H1 (cell line): ENCODE measurements around the gene ZYG11B. TPM values are rescaled to one million over a fixed set of nuclear protein-coding genes. Genes with fewer than 3 reads are reported as not detected.
"Not testable (repeated sequence)": the region's sequence is repeated elsewhere in the genome, so short reads cannot be mapped to it uniquely, and the experiment has no call there.

Experiments used
- CTCF ChIA-PET: fragments of 300-600 bp; sonication (Branson Sonifier 250); formaldehyde crosslinking; loops from one replicate; lab custom pipeline; 2021; ENCODE audit not compliant: partially characterized antibody; lab: Charles Lee
- POLR2A ChIA-PET: fragments of 300-600 bp; sonication (Branson Sonifier 250); formaldehyde crosslinking; loops from one replicate; lab custom pipeline; 2021; ENCODE audit warnings: inconsistent platforms; ENCODE audit not compliant: partially characterized antibody; lab: Charles Lee
- DNase-seq, 2 experiments: peaks; one replicate each; pipeline versions ENCODE4 v3.0.0 to v3.0.0-alpha.2; 2010 to 2022; ENCODE audit warnings: low spot score in 2 of 2, low read depth in 1 of 2, mixed read lengths in 1 of 2
- FAIRE-seq: peaks from 2 replicates; lab custom pipeline; 2011; peaks lifted over from hg19 to GRCh38; lab: Jason Lieb, UNC
- H2AFZ ChIP-seq: 2 replicates; pipeline ENCODE4 v1.8.1; 2012; ENCODE audit warnings: low read length, inconsistent platforms
- H2AK5ac ChIP-seq: 2 replicates; pipeline ENCODE4 v1.6.1; 2013; ENCODE audit warnings: low read depth, low read length
- H2BK120ac ChIP-seq: replicated peaks from 2 replicates; pipeline ENCODE3; 2013; ENCODE audit warnings: low read depth, low read length, inconsistent platforms
- H2BK12ac ChIP-seq: 2 replicates; pipeline ENCODE4 v1.6.1; 2013; ENCODE audit warnings: low read depth, low read length
- H2BK15ac ChIP-seq: 2 replicates; pipeline ENCODE4 v1.6.1; 2013; ENCODE audit warnings: low read length
- H2BK20ac ChIP-seq: 2 replicates; pipeline ENCODE4 v1.6.1; 2013; ENCODE audit warnings: low read length
- H2BK5ac ChIP-seq: 2 replicates; pipeline ENCODE4 v1.6.1; 2013; ENCODE audit warnings: low read depth, low read length
- H3K14ac ChIP-seq: 2 replicates; pipeline ENCODE4 v1.6.1; 2013; ENCODE audit warnings: inconsistent platforms; ENCODE audit not compliant: insufficient read length
- H3K18ac ChIP-seq: 2 replicates; pipeline ENCODE4 v1.6.1; 2013; ENCODE audit warnings: low read length; ENCODE audit errors: extremely low read depth
- H3K23ac ChIP-seq: 2 replicates; pipeline ENCODE4 v1.6.1; 2013; ENCODE audit warnings: inconsistent platforms; ENCODE audit not compliant: insufficient read length
- H3K23me2 ChIP-seq: 2 replicates; pipeline ENCODE4 v1.6.1; 2013; ENCODE audit warnings: low read depth, low read length
- H3K27ac ChIP-seq: 2 replicates; pipeline ENCODE4 v1.6.1; 2011; ENCODE audit warnings: low read depth, low read length, inconsistent platforms
- H3K27me3 ChIP-seq, 4 experiments: replicated peaks in 1 of 4; 1 replicate in 1 of 4; 2 replicates in 3 of 4; pipeline versions ENCODE4 v1.6.1 to v1.8.1; 2011 to 2013; ENCODE audit warnings: low read length in 3 of 4, mild to moderate bottlenecking in 3 of 4, inconsistent platforms in 2 of 4, mixed read lengths in 2 of 4, moderate library complexity in 1 of 4; ENCODE audit not compliant: control insufficient read depth in 3 of 4, insufficient read depth in 3 of 4; ENCODE audit errors: extremely low read depth in 1 of 4
- H3K36me3 ChIP-seq, 4 experiments: 2 replicates each; pipeline versions ENCODE4 v1.6.1 to v1.8.1; 2011 to 2013; ENCODE audit warnings: mild to moderate bottlenecking in 4 of 4, low read length in 3 of 4, moderate library complexity in 2 of 4, control low read depth in 1 of 4, inconsistent platforms in 1 of 4; ENCODE audit not compliant: insufficient read depth in 4 of 4, control insufficient read depth in 2 of 4
- H3K4ac ChIP-seq: replicated peaks from 2 replicates; pipeline ENCODE3; 2013; ENCODE audit warnings: low read length, low read depth, mixed read lengths, inconsistent platforms; ENCODE audit not compliant: insufficient read length
- H3K4me1 ChIP-seq, 4 experiments: replicated peaks in 1 of 4; 1 replicate in 1 of 4; 2 replicates in 3 of 4; pipeline versions ENCODE4 v1.6.1 to v1.8.1; 2011 to 2013; ENCODE audit warnings: low read length in 3 of 4, inconsistent platforms in 2 of 4, mixed read lengths in 1 of 4; ENCODE audit not compliant: insufficient read depth in 4 of 4, control insufficient read depth in 3 of 4
- H3K4me2 ChIP-seq, 2 experiments: 2 replicates each; pipeline versions ENCODE4 v1.6.1 to v1.8.1; 2011 to 2013; ENCODE audit warnings: low read depth in 2 of 2, low read length in 2 of 2, control low read depth in 1 of 2, inconsistent platforms in 1 of 2, mild to moderate bottlenecking in 1 of 2; ENCODE audit not compliant: insufficient read depth in 1 of 2
- H3K4me3 ChIP-seq, 4 experiments: fragments of 200-600, 300-600 bp in 1 of 4; sonication (generic), shearing (Covaris generic), sonication (Bioruptor Twin) in 1 of 4; 2 replicates each; pipeline versions ENCODE4 v1.5.1 to v1.8.1; 2011 to 2016; ENCODE audit warnings: low read length in 4 of 4, low read depth in 3 of 4, control low read depth in 2 of 4, inconsistent platforms in 2 of 4, mild to moderate bottlenecking in 2 of 4, mixed read lengths in 1 of 4, moderate library complexity in 1 of 4; ENCODE audit not compliant: insufficient read depth in 2 of 4; ENCODE audit errors: extremely low read depth in 1 of 4
- H3K56ac ChIP-seq: replicated peaks from 2 replicates; pipeline ENCODE3; 2013; ENCODE audit warnings: low read depth, mild to moderate bottlenecking, mixed read lengths, low read length, inconsistent platforms; ENCODE audit not compliant: insufficient read length
- H3K79me1 ChIP-seq: 2 replicates; pipeline ENCODE4 v1.6.1; 2013; ENCODE audit warnings: low read depth, low read length, control low read depth
- H3K79me2 ChIP-seq, 2 experiments: 2 replicates each; pipeline versions ENCODE4 v1.6.1 to v1.8.1; 2012 to 2013; ENCODE audit warnings: low read length in 2 of 2, mild to moderate bottlenecking in 2 of 2, inconsistent platforms in 1 of 2; ENCODE audit not compliant: insufficient read depth in 2 of 2, control insufficient read depth in 1 of 2
- H3K9ac ChIP-seq, 4 experiments: replicated peaks in 1 of 4; 1 replicate in 1 of 4; 2 replicates in 3 of 4; pipeline versions ENCODE4 v1.6.1 to v1.8.1; 2011 to 2013; ENCODE audit warnings: low read depth in 3 of 4, low read length in 3 of 4, control low read depth in 2 of 4, mild to moderate bottlenecking in 2 of 4, moderate library complexity in 2 of 4, inconsistent platforms in 1 of 4; ENCODE audit errors: extremely low read depth in 1 of 4
- H3K9me3 ChIP-seq, 2 experiments: 2 replicates each; pipeline versions ENCODE4 v1.6.1 to v1.8.1; 2012 to 2013; ENCODE audit warnings: mild to moderate bottlenecking in 2 of 2, moderate library complexity in 2 of 2, control low read depth in 1 of 2, inconsistent platforms in 1 of 2, low read depth in 1 of 2, low read length in 1 of 2, mixed read lengths in 1 of 2; ENCODE audit not compliant: insufficient read depth in 2 of 2
- H4K20me1 ChIP-seq, 2 experiments: replicated peaks in 1 of 2; 2 replicates each; pipeline versions ENCODE3 to v1.8.1; 2011 to 2013; ENCODE audit warnings: inconsistent platforms in 2 of 2, low read length in 2 of 2, mild to moderate bottlenecking in 1 of 2; ENCODE audit not compliant: insufficient read depth in 2 of 2, control insufficient read depth in 1 of 2
- H4K5ac ChIP-seq: 2 replicates; pipeline ENCODE4 v1.6.1; 2013; ENCODE audit warnings: low read length, low read depth, mixed read lengths, inconsistent platforms; ENCODE audit not compliant: insufficient read length
- H4K8ac ChIP-seq: 2 replicates; pipeline ENCODE4 v1.8.0; 2013; ENCODE audit warnings: mild to moderate bottlenecking, moderate library complexity, low read length, inconsistent platforms; ENCODE audit not compliant: insufficient read depth; ENCODE audit errors: extremely low read depth
- H4K91ac ChIP-seq: replicated peaks from 2 replicates; pipeline ENCODE3; 2013; ENCODE audit warnings: low read length, mixed read lengths, inconsistent platforms; ENCODE audit not compliant: insufficient read length
- WGBS, 2 experiments: shearing (Covaris generic) in 1 of 2; methylation state at CpG; one replicate each; pipeline versions ENCODE4 v1.1.6 to v1.1.7; 2013 to 2015; ENCODE audit warnings: low lambda C conversion rate in 2 of 2, mixed read lengths in 2 of 2, inconsistent platforms in 1 of 2, low coverage in 1 of 2, missing lambda C conversion rate in 1 of 2; ENCODE audit not compliant: insufficient replicate concordance in 2 of 2, insufficient coverage in 1 of 2, insufficient read length in 1 of 2; ENCODE audit errors: extremely low coverage in 1 of 2, missing lambda C conversion rate in 1 of 2; 5-methylcytosine and 5-hydroxymethylcytosine counted together
- polyA plus RNA-seq, 7 experiments: library from polyadenylated mRNA; depleted of rRNA in 3 of 7; stranded (reverse) in 5 of 7; unstranded in 2 of 7; fragments of >200 nt in 5 of 7; fragments of 200-250 nt in 2 of 7; gene quantifications; 1 replicate in 5 of 7; 2 replicates in 1 of 7; 4 replicates in 1 of 7; pipeline versions ENCODE4 v1.2.1 to v1.2.3, GENCODE V29; 2011 to 2013; ENCODE audit warnings: missing spikeins in 2 of 7, mixed read lengths in 2 of 7
- total RNA-seq: library from RNA; stranded (reverse); fragmentation: NEBNext Ultra II Directional; extraction: Animal tissue kit (Norgen Biotek cat#: 25700); gene quantifications from 2 replicates; pipeline ENCODE4 v1.2.1, GENCODE V29; 2021

Gene ZYG11B
- total and polyA plus RNA-seq, 2 of the 8 experiments (the other 6 are each of a cell fraction or from before 2014, with no cell fraction given), result 4.4 to 20.9 TPM

DNA sequence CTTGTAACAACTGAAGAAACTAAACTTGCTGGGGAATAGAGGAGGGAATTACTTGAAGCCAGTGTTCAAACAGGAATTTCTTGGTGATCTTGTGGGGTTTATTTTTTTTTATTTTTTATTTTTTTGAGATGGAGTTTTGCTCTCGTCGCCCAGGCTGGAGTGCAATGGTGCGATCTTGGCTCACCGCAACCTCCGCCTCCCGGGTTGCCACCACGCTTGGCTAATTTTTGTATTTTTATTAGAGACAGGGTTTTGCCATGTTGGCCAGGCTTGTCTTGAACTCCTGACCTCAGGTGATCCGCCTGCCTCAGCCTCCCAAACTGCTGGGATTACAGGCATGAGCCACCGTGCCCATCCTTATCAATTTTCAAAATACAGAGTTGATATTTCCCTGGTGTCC lies 23.2 kb downstream of the ZYG11B start:
- H3K4me2 ChIP-seq, H4K91ac ChIP-seq, H3K9me3 ChIP-seq, H2BK12ac ChIP-seq, H4K20me1 ChIP-seq, H4K5ac ChIP-seq, H3K27ac ChIP-seq, H2AK5ac ChIP-seq, H2BK5ac ChIP-seq, H3K4me3 ChIP-seq, H3K79me2 ChIP-seq, H3K79me1 ChIP-seq, H3K9ac ChIP-seq, H3K18ac ChIP-seq, FAIRE-seq, H3K4ac ChIP-seq, H4K8ac ChIP-seq, DNase-seq, H3K23ac ChIP-seq, H3K27me3 ChIP-seq, H3K14ac ChIP-seq, H3K36me3 ChIP-seq, H2BK15ac ChIP-seq, H3K23me2 ChIP-seq, H3K56ac ChIP-seq, H2AFZ ChIP-seq, H3K4me1 ChIP-seq, H2BK20ac ChIP-seq, H2BK120ac ChIP-seq: not testable (repeated sequence)
- WGBS, 2 experiments, result 95% methylated on average over 9 of the region's 9 CpGs; no CpG with 5 or more reads in 1 of the 2 experiments
- ChIA-PET CTCF (interaction anchor here (1.7 kb wide), 1 partner anchor 50 kb away, joined by 5 read pairs; no protein-coding TSS in a partner anchor), POLR2A (interaction anchor here (0.6 to 1.1 kb wide), 2 partner anchors 42 to 79 kb away, joined by 3 read pairs; no protein-coding TSS in a partner anchor)

DNA sequence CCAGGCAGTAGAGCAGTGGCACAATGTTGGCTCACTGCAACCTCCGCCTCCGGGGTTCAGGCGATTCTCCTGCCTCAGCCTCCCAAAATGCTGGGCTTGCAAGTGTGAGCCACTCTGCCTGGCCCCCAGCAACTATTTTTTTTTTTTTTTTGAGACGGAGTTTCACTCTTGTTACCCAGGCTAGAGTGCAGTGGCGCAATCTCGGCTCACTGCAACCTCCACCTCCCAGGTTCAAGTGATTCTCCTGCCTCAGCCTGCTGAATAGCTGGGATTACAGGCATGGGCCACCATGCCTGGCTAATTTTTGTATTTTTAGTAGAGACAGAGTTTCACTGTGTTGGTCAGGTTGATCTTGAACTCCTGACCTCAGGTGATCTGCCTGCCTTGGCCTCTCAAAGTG lies 23.9 kb downstream of the ZYG11B start:
- H2BK20ac ChIP-seq, H3K79me2 ChIP-seq, H3K4ac ChIP-seq, H2BK5ac ChIP-seq, H3K4me1 ChIP-seq, H3K23ac ChIP-seq, DNase-seq, H2BK120ac ChIP-seq, H3K4me2 ChIP-seq, H3K9me3 ChIP-seq, H3K56ac ChIP-seq, H3K79me1 ChIP-seq, POLR2A ChIA-PET, H2BK15ac ChIP-seq, H2AK5ac ChIP-seq, H3K27ac ChIP-seq, H2AFZ ChIP-seq, H3K27me3 ChIP-seq, H2BK12ac ChIP-seq, FAIRE-seq, H4K20me1 ChIP-seq, H4K8ac ChIP-seq, H3K23me2 ChIP-seq, H4K91ac ChIP-seq, H3K4me3 ChIP-seq, H3K14ac ChIP-seq, H3K9ac ChIP-seq, H4K5ac ChIP-seq, H3K36me3 ChIP-seq, H3K18ac ChIP-seq: not testable (repeated sequence)
- WGBS, 2 experiments, result 90% methylated on average over 6 of the region's 6 CpGs; no CpG with 5 or more reads in 1 of the 2 experiments
- CTCF ChIA-PET, result interaction anchor here (0.8 kb wide), 1 partner anchor 97 kb away, joined by 3 read pairs; no protein-coding TSS in a partner anchor
